NCI-H1048 (cell line): ENCODE measurements around the gene DNAH8.
A peak's percentile ranks its signal among the peaks of the same experiment; 100 is the strongest.
"Not testable (repeated sequence)": the region's sequence is repeated elsewhere in the genome, so short reads cannot be mapped to it uniquely, and the experiment has no call there.

Source experiments
- DNase-seq: peaks from one replicate; lab custom pipeline; 2025; lab: John Stamatoyannopoulos, UW

Gene DNAH8

DNA sequence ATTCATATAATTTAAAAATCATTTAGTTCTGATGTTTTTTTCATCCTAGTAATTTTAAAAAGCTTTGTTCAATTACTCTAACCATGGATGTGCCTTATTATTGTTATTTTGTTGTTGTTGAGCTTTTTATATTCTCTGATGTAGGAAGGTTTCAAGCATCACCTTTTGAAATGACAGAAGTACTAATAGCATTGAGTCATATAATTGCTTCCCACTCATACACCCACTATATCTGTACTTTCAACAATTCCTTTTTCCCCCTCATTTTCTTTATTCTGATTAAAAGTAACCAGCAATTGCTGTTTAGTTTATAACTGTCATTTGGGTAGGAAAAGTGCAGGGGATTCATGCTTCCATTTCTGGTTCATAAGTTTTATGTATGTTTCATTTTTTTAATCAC is 38.6 kb downstream of the DNAH8 start:
- DNase-seq, result no peak

DNA sequence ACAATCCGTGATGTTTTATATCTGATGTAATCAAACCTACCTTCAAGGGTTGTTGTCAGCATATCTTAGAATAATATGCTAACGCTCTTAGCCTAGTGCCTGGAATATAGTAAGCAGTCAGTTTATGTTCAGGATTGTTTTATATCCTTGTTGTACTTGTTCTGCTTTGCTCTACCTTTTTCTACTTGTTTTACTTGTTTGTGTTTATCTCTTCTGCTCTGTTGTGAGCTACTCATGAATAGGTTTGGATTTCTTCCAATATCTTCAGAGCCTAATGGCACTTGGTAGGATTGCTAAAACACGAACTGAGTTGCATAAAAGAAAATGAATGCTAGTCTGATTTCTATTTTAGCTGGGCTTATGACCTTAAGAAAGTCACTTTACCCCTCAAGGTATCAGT is 40.1 kb downstream of the DNAH8 start:
- peak; percentile 18 for DNase-seq

DNA sequence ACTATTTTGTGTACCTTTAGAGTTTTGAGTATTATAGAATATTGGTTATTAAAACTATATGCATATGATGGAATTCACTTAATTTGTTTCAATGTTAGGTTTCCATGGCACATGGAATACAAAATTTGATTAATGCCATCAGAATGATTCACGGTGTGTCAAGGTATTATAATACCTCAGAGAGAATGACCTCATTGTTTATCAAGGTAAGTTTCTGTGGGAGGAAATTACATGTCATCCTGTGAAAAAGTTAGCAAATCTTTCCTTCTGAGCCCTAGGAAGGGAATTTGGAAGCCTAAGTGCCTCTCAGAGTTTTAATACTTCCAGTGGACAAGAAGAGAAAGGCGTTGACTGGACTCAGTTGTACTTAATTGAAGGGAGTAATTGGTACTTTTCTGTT is 40.8 kb downstream of the DNAH8 start:
- no peak for DNase-seq

DNA sequence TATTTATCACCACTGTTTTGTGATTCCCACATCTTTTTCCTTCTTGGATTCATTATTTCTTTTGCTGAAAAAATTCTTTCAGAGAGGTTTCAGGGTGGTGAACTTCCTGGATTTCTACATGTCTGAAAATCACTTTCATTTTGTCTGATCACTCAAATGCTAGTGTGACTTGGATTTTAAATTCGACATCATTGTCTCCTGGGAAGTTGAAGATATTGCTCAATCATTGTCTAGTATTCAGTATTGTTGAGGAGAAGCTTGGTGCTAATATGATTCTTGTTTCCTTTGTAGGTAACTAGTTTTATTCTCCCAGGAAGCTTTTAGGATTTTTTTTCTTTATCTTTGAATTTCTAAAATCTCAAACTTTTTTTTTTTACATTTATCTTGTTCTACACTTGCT is 45.0 kb downstream of the DNAH8 start:
- DNase-seq, result no peak

DNA sequence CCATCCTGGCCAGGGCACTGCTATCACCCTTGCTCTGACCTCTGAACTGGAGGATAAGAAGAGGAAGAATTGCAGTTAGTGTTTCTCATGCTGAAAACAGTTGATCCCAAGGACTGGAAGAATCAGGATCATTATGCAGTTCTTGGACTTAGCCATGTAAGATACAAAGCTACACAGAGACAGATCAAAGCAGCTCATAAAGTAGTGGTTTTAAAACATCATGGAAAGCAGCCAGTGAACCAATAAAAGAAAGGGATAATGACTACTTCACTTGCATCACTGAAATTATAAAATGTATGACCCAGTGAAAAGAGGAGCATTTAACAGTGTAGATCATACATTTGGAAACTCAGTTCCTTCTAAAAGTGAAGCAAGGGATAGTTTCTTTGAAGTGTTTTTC is 47.7 kb downstream of the DNAH8 start:
- DNase-seq, result no peak

DNA sequence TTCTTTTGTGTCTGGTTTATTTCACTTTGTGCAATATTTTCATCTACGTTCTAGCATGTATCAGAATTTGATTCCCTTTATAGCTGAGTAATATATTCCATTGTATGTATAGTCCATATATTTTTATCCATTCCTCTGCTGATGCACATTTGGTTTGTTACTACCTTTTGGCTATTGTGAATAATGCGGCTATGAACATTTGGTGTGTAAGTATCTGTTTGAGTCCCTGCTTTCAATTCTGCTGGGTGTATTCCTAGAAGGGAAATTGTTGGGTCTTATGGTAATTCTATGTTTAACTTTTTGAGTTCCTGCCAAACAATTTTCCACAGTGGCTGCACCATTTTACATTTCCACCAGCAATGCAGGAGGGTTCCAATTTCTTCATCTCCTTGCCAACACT is 52.4 kb downstream of the DNAH8 start:
- no peak for DNase-seq

DNA sequence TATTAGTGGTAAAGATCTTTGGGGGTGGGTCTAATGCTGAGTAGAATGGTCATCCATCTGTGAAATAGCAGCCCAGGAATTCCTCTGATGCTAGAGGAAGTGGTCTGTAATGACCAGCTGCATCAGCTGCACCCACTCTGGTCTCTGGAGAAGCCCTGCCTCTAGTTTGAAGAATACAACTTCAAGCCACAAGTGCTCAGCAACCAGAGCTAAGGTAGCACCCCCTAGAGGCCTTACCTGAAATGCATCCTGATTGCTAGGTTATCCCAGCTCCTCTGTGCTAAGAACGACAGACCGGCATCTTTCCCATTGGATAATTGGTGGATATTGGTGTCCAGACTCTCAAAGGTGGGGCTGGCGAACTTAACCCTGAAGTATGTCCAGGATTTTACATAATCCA is 58.2 kb downstream of the DNAH8 start:
- no peak for DNase-seq

DNA sequence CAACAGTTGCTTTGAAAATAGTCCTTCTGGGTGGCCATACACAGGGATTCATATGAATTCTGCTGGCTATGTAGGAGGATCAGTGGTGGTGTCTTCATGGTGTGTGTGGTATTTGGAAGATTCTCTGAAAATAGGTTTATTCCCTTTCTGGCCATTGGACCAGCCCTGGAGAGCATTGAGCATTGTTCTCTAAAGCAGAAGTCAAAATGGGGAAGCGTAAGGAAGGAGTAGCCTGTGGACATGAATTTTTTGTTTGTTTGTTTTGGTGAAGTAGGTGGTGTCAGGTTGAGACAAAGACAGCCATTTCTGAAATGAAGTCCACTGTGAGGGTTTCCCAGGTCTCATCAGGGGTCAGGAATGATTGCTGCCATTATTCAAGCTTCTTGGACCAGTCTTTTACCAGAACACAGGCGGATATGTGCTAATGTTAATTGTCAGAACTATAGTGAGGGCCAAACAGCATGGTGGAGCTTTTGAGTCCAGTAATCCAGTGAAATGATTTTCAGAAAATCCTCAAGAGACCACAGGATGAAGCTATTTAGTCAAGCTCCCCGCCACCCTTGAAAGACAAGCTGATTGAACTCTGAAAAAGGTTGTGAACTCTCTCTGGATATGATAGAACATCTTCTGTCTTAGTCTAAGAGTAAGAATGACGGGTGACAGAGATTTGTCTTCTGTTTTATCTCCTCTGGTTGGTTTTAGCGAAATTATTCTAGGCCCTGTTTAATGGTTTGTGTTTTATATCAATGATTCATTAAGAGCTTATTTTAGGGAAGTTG is 60.0 kb downstream of the DNAH8 start:
- DNase-seq, result no peak

DNA sequence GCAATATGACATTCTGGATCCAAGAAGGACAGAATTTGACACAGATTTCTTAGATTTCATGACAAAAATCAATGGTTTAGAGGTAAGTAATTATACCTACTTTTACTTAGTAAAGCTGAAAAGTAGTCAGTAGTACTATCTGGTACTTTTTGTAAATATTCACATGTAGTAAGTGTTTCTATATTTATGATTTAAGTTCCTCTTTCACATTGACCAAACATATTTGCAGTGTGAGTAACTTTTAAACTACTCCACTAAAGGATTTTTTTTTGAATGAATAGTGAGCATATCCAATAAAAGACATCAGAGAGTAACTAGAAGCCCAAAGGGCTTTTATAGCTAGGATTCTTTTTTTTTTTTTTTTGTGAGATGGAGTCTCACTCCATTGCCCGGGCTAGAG is 60.8 kb downstream of the DNAH8 start:
- no peak for DNase-seq

DNA sequence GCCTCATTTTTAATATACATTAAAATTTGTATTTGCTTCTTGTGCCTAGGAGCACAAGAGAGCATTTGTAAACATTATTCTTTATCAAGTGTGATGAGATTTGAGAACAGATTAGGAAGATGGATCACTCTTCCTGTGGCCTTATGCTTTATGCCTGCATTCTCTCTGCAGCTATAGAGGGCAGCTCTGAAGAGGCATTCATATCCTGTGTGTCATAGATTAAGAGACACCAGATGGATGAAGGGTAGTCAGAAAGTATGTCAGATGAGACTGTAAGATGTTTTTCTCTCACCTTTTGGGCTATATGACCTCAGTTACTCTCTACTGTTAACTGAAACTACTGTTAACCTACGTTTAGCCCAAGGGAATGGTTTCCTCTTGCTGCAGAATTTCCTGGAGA is 61.4 kb downstream of the DNAH8 start:
- DNase-seq, result no peak

DNA sequence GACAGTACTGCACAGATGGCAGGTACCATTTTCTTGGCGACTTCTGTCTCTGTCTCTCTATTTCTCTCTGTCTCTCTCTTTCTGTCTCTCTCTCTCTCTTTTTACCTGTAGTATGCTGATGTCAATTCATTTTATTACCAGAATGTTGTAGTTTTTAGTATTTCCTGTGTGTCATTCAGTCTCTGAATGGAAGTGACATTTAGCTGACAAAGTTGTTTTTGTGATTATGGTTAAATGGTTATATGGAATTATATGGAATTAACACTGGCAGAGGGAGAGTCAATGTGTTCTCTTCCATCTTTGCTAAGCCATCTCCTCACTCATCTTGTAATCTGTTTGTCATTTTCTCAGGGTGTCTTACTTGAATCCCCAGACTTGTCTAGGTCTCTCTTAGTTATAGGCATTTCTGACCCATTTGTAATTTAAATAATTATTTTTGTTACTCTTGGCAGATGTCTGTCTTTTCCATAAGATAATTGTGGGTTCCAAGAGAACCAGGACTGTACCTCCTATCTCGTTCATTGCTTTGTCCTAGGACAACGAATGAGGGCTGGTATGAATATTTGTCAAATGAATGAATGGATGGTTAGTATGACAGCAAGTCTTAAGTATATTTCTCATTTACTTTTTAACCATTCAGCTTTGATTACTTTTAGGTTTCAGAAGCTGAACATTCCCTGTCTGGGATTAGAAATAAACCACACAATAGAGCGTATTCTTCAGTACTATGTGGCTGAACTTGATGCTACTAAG is 64.4 kb downstream of the DNAH8 start:
- no peak for DNase-seq

DNA sequence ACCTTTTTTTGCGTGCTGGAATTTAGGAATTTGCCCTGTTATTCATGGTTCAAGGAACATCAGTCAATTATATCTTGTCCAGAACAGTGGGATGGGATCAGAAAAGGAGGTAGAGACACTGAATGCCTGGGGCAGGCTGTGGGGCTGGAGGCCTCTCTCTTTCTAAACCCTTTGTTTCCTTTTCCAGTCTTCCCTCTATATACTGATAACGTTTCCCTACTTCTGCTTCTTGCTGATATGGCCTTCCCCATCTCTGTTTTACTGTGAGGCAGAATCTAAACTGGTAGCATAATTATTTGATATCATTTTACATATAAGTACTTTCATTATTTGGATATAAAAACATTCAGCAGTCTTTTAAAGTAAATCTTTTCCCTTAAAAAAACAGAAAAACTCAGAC is 67.5 kb downstream of the DNAH8 start:
- no peak for DNase-seq

DNA sequence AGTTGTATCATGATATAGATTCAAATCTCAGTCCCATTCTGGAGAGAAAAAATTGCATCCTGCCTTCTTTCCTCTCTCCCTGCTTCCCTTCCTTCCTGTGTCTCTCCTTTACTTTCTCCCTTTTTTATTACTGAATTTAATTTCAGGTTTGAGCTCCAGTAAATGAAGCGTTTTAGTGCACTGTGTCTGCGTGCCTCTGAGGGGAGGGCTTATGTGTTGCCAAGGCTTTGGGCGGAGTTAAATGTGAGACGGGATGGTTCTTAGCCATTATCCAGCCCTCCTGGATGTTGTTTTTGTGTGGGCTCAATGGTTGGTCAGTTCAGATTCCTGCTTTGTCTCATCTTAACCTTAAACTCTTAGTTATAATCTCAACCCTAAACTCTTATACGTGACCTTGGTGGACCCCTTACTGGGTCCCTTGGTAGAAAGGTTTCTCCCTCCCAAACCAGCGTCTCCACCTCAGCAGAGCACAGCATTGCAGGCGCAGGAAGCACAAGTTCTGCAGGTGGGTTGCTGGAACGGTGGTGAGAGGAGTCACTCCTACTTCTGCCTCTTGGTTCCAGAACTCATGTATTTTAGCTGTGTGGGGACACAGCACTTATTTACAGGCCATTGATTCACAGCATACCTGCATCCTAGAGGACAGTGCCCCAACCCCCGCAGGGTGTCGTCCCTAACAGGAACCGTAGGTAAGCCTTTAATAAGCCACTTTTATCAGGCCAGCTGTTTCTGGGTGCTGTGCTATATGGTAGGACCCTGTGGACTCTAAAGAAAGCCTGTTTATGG is 68.5 kb downstream of the DNAH8 start:
- no peak for DNase-seq

DNA sequence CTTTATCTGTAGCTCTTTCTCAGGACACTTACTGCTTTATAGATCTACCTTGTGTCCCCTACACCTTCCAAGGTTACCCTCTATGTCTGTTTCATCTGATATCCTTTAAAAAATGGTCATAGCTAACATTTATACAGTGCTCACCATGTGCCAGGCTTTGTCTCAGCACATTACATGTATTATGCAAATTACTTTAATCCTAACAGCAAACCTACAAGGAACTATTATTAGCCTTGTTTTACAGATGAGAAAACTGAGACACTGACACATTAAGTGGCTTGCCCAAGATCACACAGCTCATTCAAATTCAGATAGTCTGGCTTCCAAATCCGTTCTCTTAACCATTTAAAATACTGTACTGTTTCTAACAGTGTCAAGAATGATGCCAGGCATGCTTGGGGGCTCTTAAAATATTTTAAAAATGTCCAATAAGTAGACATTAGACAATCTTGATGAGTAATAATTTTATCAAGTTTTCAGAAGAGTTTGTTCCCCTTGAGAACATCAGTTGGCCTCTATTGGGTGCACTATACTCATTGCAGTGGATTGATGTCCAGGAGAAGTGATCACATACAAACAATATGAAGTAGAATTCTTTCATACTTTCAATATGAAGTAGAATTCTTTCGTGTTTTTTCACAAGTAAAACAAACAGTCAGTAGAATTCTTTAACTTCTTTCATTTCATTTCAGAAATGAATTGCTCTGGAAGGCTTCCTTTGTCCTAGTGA is 69.6 kb downstream of the DNAH8 start:
- DNase-seq, result peak; percentile 42

DNA sequence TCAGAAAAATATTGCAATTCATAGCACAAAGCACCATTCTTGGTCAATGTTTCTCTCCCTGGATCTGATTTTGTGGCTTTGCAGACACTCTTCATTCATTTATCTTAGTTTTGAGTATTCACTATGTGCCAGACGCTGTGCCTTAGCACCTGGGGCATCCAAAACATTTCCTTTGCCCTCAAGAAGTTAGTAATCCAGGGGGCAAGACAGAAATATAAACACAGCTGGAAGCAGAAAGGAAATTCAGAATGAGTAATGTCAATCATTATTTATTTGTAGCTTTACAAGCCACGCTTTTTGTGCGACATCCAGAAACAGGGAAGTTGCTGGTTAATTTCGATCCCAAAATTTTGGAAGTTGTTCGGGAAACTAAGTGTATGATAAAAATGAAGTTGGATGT is 71.4 kb downstream of the DNAH8 start:
- no peak for DNase-seq

DNA sequence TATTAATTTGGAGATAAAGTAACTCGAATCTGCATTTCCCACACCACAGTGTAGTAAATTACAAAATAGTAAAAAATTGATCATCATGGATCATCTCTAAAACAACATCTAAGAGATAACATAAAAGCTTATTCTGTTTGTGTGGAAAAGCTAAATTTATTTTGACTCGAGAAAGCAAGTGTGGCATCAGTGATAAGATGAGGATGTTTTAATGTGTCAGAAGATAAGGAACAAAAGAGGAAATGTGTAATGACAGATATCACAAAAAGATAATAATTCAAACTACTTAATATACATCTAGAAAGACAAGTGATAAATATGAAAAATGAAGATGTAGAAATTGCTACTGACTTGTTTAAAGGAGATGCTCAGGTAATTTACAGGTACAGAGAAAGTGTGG is 74.1 kb downstream of the DNAH8 start:
- no peak for DNase-seq

DNA sequence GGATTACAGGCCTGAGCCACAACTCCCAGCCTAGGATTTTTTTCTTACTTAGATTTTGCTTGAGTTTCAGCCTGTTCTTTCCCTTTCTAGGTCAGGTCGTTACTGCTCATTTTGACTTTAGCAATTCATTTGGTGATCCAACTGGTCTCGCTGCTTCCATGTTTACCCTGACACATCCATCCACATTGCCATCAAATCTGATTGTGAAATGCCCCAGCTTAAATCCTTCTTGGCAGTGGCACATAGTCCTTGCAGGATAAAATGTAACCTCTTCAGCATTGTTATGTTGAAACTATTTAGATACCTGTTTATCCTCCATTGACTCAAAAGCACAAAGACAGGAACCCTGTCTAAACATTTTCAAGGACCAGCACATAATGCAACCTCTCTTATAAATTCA is 77.2 kb downstream of the DNAH8 start:
- no peak for DNase-seq

DNA sequence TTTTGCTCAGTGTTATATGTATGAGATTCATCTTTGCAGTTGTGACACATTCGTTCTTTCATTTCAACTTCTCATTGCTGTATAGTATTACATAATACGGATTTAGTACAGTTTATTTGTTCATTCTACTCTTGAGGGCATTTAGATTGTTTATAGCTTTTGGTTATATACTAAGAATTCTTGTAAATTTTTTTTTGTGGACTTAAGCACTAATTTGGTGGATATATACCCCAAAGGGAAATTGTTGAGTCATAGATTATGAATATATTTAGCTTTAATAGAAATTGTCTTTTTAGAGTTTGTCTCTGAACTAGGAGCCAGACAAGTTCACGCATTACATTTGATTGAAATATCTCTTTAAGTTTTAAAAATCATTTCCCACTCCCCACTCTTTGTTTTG is 79.6 kb downstream of the DNAH8 start:
- no peak for DNase-seq

DNA sequence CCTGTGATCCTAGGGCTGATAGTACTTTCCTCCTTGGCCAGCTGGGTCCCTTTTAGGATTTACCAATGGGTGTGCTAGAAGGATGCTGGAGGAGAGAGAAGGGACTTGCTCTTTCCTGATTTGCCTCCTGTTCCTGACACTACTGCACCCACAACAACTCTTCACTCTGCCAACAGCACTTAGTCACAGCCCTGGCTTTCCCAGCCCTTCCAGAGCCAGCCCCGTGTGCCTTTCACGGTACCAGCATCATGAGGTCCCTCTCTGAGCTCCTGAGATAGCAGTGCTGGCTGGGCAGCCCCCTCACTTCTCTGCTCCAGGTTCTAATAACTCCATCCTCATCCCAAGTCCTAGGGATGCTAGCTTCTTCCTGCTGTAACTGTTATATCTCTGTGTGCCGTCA is 80.9 kb downstream of the DNAH8 start:
- DNase-seq, result no peak

DNA sequence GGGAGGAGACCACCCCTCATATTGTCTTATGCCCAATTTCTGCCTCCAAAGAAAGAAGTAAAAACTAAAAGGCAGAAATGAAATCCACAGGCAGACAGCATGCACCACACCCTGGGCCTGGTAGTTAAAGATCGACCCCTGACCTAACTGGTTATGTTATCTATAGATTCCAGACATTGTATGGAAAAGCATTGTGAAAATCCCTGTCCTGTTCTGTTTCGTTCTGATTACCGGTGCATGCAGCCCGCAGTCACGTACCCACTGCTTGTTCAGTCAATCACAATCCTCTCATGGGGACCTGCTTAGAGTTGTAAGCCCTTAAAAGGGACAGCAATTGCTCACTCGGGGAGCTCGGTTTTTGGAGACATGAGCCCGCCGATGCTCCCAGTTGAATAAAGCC is 81.3 kb downstream of the DNAH8 start:
- DNase-seq, result not testable (repeated sequence)

DNA sequence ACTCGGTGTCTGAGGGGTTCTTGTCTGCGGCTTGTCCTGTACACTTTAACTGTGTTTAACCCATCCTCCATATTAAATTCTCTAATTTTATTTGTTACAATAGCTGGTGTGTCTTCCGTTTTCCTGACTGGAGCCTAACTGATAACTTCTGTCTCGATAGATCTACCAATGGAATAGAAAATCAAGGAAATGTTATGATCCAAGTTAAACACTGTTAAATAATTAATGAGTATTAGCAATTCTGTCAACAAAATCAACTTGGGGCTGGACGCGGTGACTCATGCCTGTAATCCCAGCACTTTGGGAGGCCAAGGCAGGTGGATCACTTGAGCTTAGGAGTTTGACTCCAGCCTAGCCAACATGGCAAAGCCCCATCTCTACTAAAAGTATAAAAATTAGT is 81.7 kb downstream of the DNAH8 start:
- DNase-seq, result no peak

DNA sequence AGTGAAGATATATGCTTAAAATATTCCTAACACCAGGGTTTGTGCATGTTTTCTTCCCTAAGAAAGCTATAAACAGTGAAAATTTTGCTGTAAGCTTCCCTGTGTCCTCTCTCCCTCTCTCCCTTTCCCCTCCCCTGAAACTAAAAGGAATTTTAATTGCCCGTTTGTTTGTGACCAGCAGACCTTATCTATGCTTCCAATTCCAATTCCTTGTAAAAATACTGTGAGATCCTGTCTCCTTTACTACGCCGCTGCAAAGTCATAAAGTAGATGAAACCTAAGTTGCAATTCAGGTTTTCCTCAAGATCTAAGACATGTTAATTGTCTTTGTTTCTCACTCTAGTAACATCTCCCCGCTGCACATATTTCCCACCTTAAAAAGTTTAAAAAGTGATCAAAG is 82.3 kb downstream of the DNAH8 start:
- no peak for DNase-seq
